ENCODE data around the gene AASDH.

Gene AASDH, protein sequence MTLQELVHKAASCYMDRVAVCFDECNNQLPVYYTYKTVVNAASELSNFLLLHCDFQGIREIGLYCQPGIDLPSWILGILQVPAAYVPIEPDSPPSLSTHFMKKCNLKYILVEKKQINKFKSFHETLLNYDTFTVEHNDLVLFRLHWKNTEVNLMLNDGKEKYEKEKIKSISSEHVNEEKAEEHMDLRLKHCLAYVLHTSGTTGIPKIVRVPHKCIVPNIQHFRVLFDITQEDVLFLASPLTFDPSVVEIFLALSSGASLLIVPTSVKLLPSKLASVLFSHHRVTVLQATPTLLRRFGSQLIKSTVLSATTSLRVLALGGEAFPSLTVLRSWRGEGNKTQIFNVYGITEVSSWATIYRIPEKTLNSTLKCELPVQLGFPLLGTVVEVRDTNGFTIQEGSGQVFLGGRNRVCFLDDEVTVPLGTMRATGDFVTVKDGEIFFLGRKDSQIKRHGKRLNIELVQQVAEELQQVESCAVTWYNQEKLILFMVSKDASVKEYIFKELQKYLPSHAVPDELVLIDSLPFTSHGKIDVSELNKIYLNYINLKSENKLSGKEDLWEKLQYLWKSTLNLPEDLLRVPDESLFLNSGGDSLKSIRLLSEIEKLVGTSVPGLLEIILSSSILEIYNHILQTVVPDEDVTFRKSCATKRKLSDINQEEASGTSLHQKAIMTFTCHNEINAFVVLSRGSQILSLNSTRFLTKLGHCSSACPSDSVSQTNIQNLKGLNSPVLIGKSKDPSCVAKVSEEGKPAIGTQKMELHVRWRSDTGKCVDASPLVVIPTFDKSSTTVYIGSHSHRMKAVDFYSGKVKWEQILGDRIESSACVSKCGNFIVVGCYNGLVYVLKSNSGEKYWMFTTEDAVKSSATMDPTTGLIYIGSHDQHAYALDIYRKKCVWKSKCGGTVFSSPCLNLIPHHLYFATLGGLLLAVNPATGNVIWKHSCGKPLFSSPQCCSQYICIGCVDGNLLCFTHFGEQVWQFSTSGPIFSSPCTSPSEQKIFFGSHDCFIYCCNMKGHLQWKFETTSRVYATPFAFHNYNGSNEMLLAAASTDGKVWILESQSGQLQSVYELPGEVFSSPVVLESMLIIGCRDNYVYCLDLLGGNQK

DNA sequence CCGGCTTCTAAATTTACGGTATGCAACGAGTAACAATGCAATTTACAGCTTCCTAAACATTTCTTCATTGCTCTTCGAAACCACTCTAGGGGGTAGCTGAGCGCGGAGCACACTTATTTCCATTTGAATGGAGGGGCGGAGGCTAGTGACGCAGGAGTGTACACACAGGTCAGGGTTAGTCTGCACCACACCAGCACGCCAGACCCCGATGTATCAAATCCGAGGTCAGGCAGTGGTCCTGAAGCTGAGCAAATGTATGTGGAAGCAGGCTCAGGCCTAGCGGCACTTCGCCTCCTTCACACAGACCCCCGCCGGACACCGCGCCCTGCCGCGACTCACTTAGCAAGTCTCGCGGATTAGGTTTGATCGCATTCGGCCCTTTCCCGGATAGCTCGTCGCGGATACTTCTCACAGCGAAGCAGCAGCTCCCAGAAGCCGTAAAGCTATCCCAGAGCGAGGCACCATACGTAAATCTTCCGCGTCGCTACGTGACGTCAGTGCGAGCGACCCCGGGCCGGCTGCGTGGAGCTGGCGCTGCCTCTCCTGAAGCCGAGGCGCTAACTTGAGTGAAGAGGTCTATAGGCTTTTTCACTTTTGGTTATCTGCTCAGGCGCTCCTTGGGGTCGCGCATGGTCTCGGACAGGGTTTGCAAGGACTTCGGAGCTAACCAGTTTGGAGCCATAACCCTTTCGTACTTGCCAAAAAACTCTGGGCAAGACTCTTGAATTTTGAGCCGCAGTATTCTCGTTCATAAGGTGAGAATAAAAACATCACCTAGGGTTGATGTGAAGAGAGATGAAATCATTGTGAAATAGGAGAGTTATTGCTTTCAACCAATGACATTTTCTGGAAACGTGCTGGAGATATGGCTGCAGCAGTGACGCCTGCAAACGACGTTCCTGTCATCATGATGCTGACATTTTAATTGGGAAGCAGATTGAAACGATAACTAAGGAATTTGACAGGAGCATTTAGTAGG, at the start of gene AASDH:
Gene AASDH, minus strand, starts transcription at position 469 of the 979 bp plus-strand sequence. CDS start 3,192 bp downstream, outside the sequence.
- peak; percentile 93 for DNase-seq (ENCODE audit: low spot score)

DNA sequence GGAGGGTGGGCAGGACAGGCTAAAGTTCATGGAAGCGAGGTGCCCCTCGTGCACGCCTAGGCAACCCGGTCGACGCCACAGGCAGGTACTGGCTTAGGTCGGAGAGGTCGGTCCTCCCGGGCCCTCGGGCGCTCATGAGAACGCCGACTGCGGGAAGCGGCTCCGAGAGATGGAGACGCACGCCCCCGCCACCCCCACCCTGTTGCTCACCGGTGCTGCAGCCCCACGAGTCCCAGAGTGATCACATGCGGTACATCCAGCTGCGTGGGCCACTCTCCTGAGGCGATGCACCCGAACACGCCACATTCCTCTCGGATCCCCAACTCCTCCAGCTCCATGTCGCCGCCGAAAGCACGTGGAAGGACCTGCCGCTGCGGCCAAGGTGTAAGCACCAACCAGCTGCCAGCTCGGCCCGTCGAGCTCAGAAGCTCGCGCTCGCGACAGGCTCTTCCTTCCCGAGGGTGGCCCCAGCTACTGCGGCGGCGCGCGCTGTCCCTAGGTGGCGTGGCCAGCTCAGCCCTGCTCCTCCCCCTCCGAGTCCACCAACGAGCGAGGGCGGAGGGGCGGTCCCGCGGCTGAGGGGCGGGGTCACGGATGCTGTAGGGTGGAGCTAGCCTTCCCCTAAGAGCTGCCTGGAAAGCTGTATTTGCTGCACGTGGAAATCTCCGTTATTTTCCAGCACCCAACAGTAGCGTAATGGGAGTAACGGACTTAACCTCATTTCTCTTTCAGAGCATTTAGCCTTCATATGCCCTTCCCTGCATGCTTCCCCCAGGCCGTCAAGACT, 48.0 kb upstream of the AASDH start, which contains the start of gene PPAT:
Gene PPAT, minus strand, starts transcription at position 476 of the 787 bp plus-strand sequence. Its CDS starts 138 bp downstream, at position 338.
- DNase-seq (ENCODE audit: low spot score): peak; percentile 98

DNA sequence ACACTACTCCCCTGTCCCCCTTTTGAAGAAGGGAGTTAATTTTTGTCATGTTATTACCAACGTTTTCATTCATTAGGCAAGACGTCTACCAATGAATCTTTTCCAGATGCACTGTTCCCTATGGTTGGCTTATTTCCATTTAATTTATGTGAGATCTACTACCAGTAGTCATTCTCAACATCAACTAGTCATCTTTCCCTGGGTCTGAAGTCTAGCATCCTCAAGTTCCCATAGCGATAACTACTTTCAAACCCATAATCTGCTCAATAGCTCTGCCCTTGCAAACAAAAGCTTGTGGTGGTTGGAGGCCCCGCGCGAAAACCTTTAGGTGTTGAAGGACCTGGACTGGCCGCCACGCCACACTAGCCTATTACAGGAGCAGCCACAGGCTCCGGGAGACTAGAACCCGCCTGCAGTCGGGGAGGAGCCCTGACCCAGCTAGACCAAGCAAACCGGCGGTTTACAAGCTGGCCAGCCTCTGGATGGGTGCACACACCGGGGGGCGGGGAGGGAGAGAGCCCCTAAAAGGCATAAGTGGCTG, 47.4 kb upstream of the AASDH start:
- peak; percentile 59 for DNase-seq (ENCODE audit: low spot score)

DNA sequence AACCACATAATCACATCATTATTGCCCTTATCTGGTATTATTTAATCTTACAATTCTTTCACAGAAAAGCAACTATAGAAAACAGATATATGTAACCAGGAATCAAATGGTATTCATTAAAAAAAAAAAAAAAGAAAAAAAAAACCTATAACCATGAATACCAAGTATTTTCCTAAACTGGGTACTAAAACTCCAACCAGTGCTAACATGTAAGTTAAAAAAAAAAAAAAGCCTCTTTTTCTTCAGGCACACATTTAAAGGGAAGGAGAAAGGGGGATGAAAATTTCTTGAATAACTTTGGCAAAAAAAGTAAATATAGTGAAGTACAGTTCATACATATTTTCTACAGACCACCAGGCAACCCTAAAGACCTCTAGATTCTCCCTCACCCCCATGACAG, 46.0 kb upstream of the AASDH start:
- DNase-seq (ENCODE audit: low spot score): no peak

DNA sequence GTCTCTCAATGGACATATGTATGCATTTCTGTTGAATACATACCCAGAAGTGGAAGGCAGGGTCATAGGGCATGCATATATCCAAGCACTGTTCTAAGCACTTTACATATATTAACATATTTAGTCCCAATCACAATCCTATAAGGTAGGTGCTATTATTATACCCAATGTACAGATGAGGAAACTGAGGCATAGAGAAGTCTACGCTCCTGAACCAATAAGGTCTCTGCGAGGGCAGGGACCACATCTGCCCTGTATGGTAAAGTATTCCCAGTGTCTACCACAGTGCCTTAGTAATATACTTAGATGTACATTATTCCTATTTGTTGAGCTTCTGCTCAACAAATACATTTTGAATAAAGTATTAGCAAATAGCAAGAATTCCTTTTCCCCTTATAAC, 42.9 kb upstream of the AASDH start:
- DNase-seq (ENCODE audit: low spot score): no peak

DNA sequence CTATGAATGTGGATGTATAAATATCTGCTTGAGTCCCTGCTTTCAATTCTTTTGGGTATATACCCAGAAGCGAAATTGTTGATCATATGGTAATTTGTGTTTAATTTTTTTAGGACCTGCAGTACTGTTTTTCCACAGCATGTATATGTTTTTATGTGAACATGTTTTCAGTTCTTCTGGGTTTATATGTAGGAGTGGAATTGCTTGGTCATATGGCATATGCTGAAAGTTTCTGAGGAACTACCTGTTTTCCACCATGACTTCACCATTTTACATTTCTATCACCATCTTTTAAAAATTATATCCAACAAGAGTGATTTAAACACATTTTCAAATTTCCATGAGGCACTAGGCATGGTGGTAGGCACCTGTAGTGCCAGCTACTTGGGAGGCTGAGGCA, 39.9 kb upstream of the AASDH start:
- DNase-seq (ENCODE audit: low spot score): no peak

DNA sequence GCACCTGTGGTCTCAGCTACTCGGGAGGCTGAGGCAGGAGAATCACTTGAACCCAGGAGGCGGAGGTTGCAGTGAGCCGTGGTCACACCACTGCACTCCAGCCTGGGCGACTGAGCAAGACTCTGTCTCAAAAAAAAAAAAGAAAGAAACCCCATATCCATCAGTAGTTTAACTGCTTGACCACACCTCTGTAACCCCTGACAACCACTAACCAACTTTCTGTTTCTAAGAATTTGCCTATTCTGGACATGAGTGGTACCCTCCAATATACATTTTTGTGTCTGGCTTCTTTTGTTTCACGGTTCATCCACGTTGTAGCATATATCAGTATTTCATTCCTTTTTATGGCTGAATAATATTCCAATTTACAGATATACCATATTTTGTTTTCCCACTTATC, 39.0 kb upstream of the AASDH start:
- no peak for DNase-seq (ENCODE audit: low spot score)

DNA sequence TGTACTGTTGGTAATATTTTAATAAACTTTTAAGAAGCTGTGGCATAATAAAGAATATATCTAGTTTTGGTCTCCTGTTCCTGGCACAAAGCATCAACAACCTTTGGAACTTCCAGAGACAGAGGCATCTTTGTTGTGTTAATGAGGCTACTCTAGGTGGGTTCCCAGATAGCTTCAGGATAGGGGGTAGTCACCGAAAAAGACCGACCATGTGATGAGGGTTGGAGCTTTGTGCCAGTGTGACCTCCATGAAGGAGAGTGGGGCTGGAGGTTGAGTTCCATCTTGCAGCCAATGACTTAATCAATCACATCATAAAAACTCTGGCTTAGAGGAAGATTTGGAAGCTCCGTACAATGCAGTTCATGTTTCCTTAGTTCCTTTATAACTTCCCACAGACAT, 38.2 kb upstream of the AASDH start:
- no peak for DNase-seq (ENCODE audit: low spot score)

DNA sequence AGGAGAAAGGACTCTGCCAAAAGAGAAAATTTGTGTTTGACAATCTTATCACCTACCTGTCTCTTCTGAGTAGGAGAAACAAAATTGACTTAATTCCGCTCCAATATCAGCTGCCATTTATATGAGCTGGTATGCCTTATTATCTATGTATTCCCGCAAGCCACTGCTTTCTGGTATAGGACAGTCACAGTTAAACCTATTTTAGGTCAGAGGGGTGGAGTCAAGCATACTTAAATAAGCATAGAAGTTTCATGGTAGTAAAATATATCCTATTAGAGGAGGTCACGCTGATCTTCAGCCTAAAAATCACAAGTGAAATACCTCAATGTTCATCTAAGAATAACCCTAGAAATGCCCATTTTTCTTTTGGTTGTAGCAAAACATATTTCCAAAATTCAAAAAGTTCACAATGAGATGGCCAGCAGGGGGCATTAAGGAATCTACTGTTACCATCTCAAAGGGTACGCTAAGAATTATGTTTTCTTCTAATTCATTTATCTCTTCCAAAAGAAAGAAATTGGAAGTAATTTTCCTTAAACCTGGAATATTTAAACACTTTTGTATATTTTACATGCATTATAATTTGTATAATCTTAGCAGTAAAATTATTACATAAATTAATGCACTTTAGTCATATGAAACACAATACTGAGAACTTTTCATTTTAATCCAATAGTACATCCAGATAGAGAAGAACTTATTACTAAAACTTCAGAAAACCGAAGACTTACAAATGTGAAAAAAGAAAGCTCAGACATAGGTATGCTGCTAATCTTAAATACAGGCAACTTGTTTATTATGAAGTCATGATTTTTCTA, 37.6 kb upstream of the AASDH start:
- peak; percentile 20 for DNase-seq (ENCODE audit: low spot score)

DNA sequence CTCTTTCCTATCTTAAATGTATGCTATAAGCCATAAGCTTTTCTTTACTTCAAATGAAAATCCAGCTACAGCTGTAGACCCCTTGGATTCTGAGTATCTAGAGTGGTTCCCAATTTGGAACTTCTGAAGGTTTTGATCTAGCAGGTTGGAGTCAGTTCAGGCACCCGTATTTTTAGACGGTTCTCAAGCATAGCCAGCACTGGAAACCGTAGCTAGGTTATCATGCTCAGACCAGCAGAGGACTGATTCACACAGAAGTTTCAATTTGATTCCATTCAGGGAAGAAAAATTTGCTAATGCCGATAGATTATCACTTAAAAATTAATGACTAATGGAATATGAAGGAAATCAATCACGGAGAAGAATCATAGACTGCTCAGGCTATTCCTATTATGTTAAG, 36.9 kb upstream of the AASDH start:
- no peak for DNase-seq (ENCODE audit: low spot score)

DNA sequence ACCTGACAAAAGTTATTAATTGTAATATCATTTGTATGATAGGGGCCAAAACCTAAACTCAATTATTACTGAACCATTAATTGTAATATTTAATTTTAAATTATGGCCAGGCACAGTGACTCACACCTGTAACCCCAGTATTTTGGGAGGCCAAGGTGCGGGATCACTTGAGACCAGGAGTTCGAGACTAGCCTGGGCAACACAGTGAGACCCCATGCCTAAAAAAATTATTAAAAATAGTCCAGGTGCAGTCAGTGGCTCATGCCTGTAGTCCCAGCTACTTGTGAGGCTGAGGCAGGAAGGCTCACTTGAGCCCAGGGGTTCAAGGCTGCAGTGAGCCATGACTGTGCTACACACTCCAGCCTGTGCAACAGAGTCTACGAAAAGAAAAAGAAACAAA, 30.1 kb upstream of the AASDH start:
- DNase-seq (ENCODE audit: low spot score): no peak

DNA sequence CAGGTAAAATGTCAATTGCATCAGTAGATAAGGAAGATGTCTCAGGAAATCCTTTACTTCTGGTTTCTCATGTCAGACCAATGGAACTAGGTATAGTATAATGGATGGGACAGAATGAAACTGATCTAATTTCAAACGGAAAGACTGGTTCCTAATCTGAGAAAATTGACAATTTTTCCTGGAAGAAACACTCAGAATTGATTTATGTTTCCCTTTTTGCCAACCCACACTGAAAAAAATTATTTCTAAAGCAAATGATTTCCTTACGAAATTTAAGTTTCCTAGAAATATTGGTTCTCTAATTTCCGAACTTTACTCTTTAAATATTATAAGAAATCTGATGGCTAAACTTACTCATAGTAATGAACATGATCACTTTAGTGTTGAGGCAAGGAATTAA, 29.1 kb upstream of the AASDH start:
- no peak for DNase-seq (ENCODE audit: low spot score)

DNA sequence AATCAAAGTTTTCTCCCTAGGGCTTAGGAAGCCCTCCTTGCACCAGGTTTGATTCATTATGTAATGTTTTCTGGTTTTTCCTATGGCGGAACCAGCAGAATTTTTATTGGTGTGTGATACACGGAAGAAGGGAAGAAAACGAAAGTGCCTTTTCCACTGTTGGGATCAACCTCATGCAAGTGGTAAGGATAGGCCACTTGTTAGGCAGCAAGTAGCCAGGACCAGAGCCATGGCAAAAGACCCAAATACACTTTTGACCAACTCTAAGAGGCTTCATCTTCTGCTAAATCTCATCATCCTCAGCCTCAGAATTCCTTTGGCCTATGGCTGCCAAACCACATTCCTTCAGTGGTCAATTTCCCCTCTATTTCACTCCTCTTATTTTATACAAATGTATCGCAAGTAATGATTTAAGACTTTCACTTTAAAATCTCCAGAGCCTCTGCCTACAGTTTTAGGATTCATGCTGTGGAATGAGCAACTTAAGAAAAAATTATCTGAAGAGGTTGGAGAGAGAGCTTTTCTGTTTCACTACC, 26.9 kb upstream of the AASDH start:
- DNase-seq (ENCODE audit: low spot score): no peak

DNA sequence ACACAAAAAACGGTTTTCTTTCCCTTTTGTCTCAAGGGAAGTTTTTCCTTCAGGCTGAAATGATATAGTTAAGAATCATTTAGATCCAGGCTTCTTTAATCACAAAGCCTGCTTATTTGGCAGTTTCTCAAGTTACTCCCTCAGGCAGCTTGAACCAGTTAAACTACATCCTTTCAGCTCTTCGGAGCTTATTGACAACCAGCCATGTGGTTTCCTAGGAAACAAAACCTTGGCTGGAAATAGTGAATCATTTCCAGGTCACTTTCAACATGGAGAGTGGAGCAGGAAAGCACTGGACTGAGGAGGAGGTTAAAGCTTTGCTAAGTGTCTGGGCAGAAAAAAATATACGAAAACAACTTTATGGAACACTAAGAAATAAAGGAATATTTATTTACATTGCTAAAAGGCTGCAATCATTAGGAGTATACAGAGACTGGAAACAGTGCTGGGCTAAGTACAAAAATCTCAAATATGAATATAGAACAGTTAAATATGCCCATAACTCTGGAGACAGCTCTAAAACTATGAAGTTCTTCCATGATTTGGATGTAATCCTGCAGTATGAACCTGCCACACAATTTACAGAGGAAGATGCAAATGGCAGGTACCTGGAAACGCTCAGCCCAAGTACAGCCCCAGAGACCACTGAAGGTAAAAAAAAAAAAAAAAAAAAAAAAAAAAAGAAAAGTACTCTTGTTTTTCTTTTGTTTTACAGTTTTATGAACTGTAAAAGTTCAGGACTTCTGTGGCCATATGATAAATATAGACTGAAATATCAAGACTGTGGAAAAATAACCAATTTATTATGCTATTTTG, 23.2 kb upstream of the AASDH start:
- DNase-seq (ENCODE audit: low spot score): peak; percentile 82

DNA sequence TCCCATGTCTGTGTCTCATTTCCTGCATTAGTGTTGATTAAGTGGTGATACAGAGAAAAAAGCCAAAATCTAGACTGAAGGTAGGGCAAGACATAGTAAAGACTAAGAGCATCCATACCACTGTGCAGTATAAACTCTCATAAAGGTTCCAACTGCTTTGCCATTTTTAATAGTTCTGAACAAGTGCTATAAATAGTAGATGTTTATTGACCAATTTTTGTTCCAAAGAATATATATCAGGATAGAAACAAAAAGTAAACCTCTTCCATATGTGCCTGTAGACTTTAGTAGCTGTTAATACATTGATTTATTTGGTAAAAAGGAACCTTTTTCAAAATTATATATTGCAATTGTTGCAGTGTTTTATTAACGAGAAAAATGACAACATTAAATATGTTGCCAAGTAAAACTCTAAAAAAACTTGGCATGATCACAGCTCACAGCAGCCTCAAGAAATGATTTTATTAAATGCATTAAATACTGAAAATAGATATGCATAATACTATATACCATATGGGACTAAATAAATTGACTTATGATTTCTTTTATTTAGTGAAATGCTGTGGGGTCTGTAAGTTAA, 22.3 kb upstream of the AASDH start:
- no peak for DNase-seq (ENCODE audit: low spot score)

DNA sequence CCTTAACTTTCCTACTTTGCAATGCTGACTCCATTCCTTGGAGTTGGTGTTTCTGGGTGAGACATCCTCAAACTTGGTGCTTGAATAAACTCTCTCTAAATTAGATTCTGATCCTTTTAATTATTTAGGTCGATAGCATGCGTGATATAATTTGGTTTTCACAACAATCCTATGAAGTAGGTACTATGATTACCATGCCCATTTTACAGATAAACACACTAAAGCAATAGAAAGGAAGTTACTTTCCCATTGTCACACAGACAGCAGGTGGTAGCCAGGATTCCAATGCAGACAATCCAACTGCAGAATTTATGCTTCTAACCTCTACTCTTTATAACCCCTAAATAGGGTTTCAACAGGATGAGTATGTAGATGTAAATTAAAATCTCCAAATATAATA, 21.7 kb upstream of the AASDH start:
- no peak for DNase-seq (ENCODE audit: low spot score)

DNA sequence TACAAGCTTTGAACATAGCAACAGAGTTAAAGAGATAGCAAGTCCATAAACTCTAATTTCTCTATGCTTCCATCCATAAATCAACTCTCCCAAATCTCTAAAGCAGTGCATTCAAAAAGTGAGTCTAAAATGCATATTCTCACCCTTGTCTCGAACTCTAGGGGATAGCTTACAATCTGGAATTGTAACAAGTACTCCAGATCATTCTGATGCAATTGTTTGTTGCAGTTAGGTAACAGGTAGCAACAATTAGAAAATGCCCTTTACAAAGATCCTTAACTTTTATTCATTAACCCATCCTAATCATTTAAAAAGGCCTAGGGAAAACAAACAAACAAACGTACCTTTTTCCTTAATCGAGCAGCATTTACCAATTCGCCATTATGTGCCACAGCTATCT, 18.9 kb upstream of the AASDH start:
- DNase-seq (ENCODE audit: low spot score): no peak

DNA sequence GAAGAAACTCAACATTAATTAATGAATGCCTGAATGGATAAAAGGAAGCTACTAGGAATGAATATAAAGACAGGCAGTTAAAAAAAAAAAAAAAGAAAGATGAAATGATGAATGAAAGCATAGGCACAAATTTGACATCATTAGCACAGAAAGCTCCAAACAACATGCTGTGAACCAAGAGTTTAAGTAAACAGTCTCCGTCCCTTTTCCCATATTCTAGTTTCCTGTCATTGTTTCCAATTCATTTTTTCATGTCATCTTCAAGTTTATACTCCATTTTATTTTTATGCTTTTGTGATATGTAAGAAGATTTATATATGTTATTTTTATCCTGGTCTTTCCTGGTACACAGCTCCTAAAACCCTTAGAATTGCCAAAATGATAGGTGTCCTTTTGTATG, 17.7 kb upstream of the AASDH start:
- DNase-seq (ENCODE audit: low spot score): no peak
